IPS-11a (cell line): ENCODE measurements around the gene MAPKAP1.

Experiments used
- H3K4me3 ChIP-seq: one replicate; pipeline ENCODE4 v1.5.1; 2013; ENCODE audit warnings: low read depth, low read length, control low read depth

MAPKAP1 gene

GRCh38 chr9:125706651-125707471 lies at the start of gene MAPKAP1:
Gene MAPKAP1, minus strand, starts transcription at chr9:125707208. Its CDS starts 34,634 bp downstream, at chr9:125672574.
- peak within 1 kb of the TSS; percentile 85 for H3K4me3 ChIP-seq

GRCh38 chr9:125756518-125756917 lies 49.5 kb upstream of the MAPKAP1 start:
- H3K4me3 ChIP-seq = no peak overlapping the region

- no peak overlapping the region for H3K4me3 ChIP-seq
Observed at GRCh38 chr9:125755340-125755739, 48.3 kb upstream of the MAPKAP1 start.

- H3K4me3 ChIP-seq = no peak overlapping the region
Observed at GRCh38 chr9:125754096-125754495, 47.1 kb upstream of the MAPKAP1 start.

GRCh38 chr9:125752070-125752628 lies 45.1 kb upstream of the MAPKAP1 start:
- H3K4me3 ChIP-seq = no peak overlapping the region

- H3K4me3 ChIP-seq = no peak overlapping the region
Observed at GRCh38 chr9:125750627-125751011, 43.6 kb upstream of the MAPKAP1 start.

- no peak overlapping the region for H3K4me3 ChIP-seq
Observed at GRCh38 chr9:125749951-125750626, 43.1 kb upstream of the MAPKAP1 start.

- H3K4me3 ChIP-seq = peak overlapping the region; percentile 83
Observed at GRCh38 chr9:125749287-125749935, 42.4 kb upstream of the MAPKAP1 start.

GRCh38 chr9:125748446-125749099 lies 41.6 kb upstream of the MAPKAP1 start:
- peak overlapping the region; percentile 83 for H3K4me3 ChIP-seq

GRCh38 chr9:125747765-125748445 lies 40.9 kb upstream of the MAPKAP1 start:
- H3K4me3 ChIP-seq = peak overlapping the region; percentile 83

GRCh38 chr9:125747053-125747764 lies 40.2 kb upstream of the MAPKAP1 start, which contains the start of gene PBX3:
Gene PBX3, plus strand, starts transcription at chr9:125747373.
- H3K4me3 ChIP-seq = peak within 1 kb of the TSS; percentile 83

GRCh38 chr9:125746774-125747052 lies 39.7 kb upstream of the MAPKAP1 start:
- peak overlapping the region; percentile 8 for H3K4me3 ChIP-seq

- H3K4me3 ChIP-seq = peak overlapping the region; percentile 27
Observed at GRCh38 chr9:125746017-125746773, 39.2 kb upstream of the MAPKAP1 start.

- H3K4me3 ChIP-seq = no peak overlapping the region
Observed at GRCh38 chr9:125745682-125746016, 38.6 kb upstream of the MAPKAP1 start.

- no peak overlapping the region for H3K4me3 ChIP-seq
Observed at GRCh38 chr9:125745018-125745417, 38.0 kb upstream of the MAPKAP1 start.

GRCh38 chr9:125744616-125745015 lies 37.6 kb upstream of the MAPKAP1 start:
- H3K4me3 ChIP-seq = no peak overlapping the region

- H3K4me3 ChIP-seq = no peak overlapping the region
Observed at GRCh38 chr9:125743682-125744428, 36.8 kb upstream of the MAPKAP1 start.

GRCh38 chr9:125742657-125743056 lies 35.6 kb upstream of the MAPKAP1 start:
- no peak overlapping the region for H3K4me3 ChIP-seq

- no peak overlapping the region for H3K4me3 ChIP-seq
Observed at GRCh38 chr9:125739436-125739835, 32.4 kb upstream of the MAPKAP1 start.
